ENCODE measurements around the gene SNTG2.

- TF ChIP-seq FOXP2 (optimal IDR thresholded peaks at IDR 0.05; ENCODE audit: control extremely low read depth, extremely low read length, insufficient read depth): no peak
- TF ChIP-seq EZH2 (IDR thresholded peaks at IDR 0.05): no peak
- no peak for TF ChIP-seq POLR2AphosphoS5 (IDR thresholded peaks at IDR 0.05; ENCODE audit: borderline replicate concordance, low read depth, low read length)
Observed at GRCh38 chr2:1060987-1061386, 110.3 kb downstream of the SNTG2 start.
